HepG2 (cell line): ENCODE measurements around the gene MYH7. TPM values are rescaled to one million over a fixed set of nuclear protein-coding genes. Genes with fewer than 3 reads are reported as not detected.
A peak's percentile ranks its signal among the peaks of the same experiment; 100 is the strongest.

Experiments
- BRCA1 ChIP-seq: sonication (generic); formaldehyde crosslinking; IDR thresholded peaks from 2 replicates; pipeline ENCODE4 v1.4.0; 2020; ENCODE audit warnings: missing genetic modification reagents
- DMTF1 ChIP-seq: sonication (generic); formaldehyde crosslinking; IDR thresholded peaks from 2 replicates; pipeline ENCODE4 v1.4.0; 2020; ENCODE audit warnings: mild to moderate bottlenecking, missing genetic modification reagents
- ETV6 ChIP-seq: sonication (generic); formaldehyde crosslinking; conservative IDR thresholded peaks from 2 replicates; pipeline ENCODE4 v1.4.0; 2020; ENCODE audit warnings: missing genetic modification reagents
- FOXA3 ChIP-seq: IDR thresholded peaks from 2 replicates; pipeline ENCODE4 v1.6.1; 2016; ENCODE audit warnings: missing genetic modification reagents, missing compliant biosample characterization
- FOXK1 ChIP-seq: sonication (generic); formaldehyde crosslinking; IDR thresholded peaks from 2 replicates; pipeline ENCODE4 v1.4.0; 2020; ENCODE audit warnings: low read depth, missing genetic modification reagents, borderline replicate concordance
- GRHL1 ChIP-seq: sonication (generic); formaldehyde crosslinking; conservative IDR thresholded peaks from 2 replicates; pipeline ENCODE4 v1.8.0; 2022; ENCODE audit warnings: missing genetic modification reagents
- KLF6 ChIP-seq: IDR thresholded peaks from 2 replicates; pipeline ENCODE4 v1.8.0; 2016; ENCODE audit warnings: missing biosample characterization, missing genetic modification reagents
- PHF5A ChIP-seq: IDR thresholded peaks from one replicate; pipeline ENCODE4 v1.6.1; 2018; ENCODE audit warnings: low read depth, missing genetic modification reagents; ENCODE audit not compliant: unreplicated experiment
- ZBTB40 ChIP-seq, 2 experiments: fragments of 450-650 bp in 1 of 2; sonication (generic) in 1 of 2; formaldehyde crosslinking in 1 of 2; IDR thresholded peaks; 2 replicates each; pipeline versions ENCODE4 v1.6.1 to v1.8.0; 2016 to 2022; ENCODE audit warnings: antibody characterized with exemption in 1 of 2, mild to moderate bottlenecking in 1 of 2, missing genetic modification reagents in 1 of 2
- ZFY ChIP-seq: sonication (generic); formaldehyde crosslinking; IDR thresholded peaks from 2 replicates; pipeline ENCODE4 v1.4.0; 2020; ENCODE audit warnings: missing genetic modification reagents
- ZNF780A ChIP-seq: sonication (generic); formaldehyde crosslinking; IDR thresholded peaks from 2 replicates; pipeline ENCODE4 v1.8.0; 2022; ENCODE audit warnings: mild to moderate bottlenecking, missing genetic modification reagents, moderate library complexity
- ZSCAN25 ChIP-seq: sonication (generic); formaldehyde crosslinking; IDR thresholded peaks from 2 replicates; pipeline ENCODE4 v1.8.0; 2022; ENCODE audit warnings: mild to moderate bottlenecking, missing genetic modification reagents
- polyA plus RNA-seq, 8 experiments: library from polyadenylated mRNA; depleted of rRNA in 3 of 8; stranded (reverse) in 7 of 8; unstranded in 1 of 8; fragments of >200 nt; fragmentation: Illumina TruSeq in 4 of 8; extraction: Trizol in 4 of 8; gene quantifications; 2 replicates each; pipeline versions ENCODE4 v1.2.1 to v1.2.3, GENCODE V29; 2011 to 2016; ENCODE audit warnings: low read depth in 4 of 8, missing spikeins in 1 of 8, mixed read lengths in 1 of 8; ENCODE audit not compliant: insufficient read depth in 1 of 8
- total RNA-seq, 5 experiments: library from RNA; depleted of rRNA; stranded (reverse); fragments of >200 nt; fragmentation: Illumina TruSeq; extraction: Trizol; gene quantifications; 2 replicates each; pipeline ENCODE4 v1.2.3, GENCODE V29; 2016; ENCODE audit warnings: low read depth in 1 of 5

MYH7 gene
- total and polyA plus RNA-seq, 2 of the 13 experiments (the other 11 are each of a cell fraction or from before 2014, with no cell fraction given) = 0.04 TPM; not detected in 1

- no peak for TF ChIP-seq ZBTB40 (IDR thresholded peaks at IDR 0.05)
- 0 out of 2 replicates have a peak, but pooled peaks have one; percentile 78 for TF ChIP-seq ZBTB40 (CRISPR knock-in tag; IDR thresholded peaks at IDR 0.05)
- TF ChIP-seq GRHL1 (CRISPR knock-in tag) = no peak
- no peak for TF ChIP-seq ETV6 (CRISPR knock-in tag)
- no peak for TF ChIP-seq DMTF1 (CRISPR knock-in tag)
- peak; percentile 51; the same call in 1 of the 2 replicates for TF ChIP-seq ZFY (CRISPR knock-in tag)
- TF ChIP-seq KLF6 (CRISPR knock-in tag) = no peak
- no peak for TF ChIP-seq PHF5A (CRISPR knock-in tag)
- no peak for TF ChIP-seq FOXA3 (CRISPR knock-in tag)
- no peak for TF ChIP-seq BRCA1 (CRISPR knock-in tag)
- TF ChIP-seq FOXK1 = no peak
- TF ChIP-seq ZNF780A (CRISPR knock-in tag) = no peak
- TF ChIP-seq ZSCAN25 (CRISPR knock-in tag) = 0 out of 2 replicates have a peak, but pooled peaks have one; percentile 51
Measured at GRCh38 chr14:23435543-23436326, at the start of gene MYH7 (continued).
